Activated CD8-positive, alpha-beta T cell treated with anti-CD3 and anti-CD28 coated beads for 36 hours (primary cell): Measurements from ENCODE around the gene PVALEF. TPM values are rescaled to one million over a fixed set of nuclear protein-coding genes. Genes with fewer than 3 reads are reported as not detected.

ENCODE experiments used
- ATAC-seq: fragments of 200-7000 bp; cut with Tn5 transposase; one replicate; pipeline ENCODE4 v1.10.0; 2021; ENCODE audit warnings: mild to moderate bottlenecking, moderate library complexity
- CTCF ChIA-PET: fragments of 350-600 bp; sonication (Branson Sonifier 250); formaldehyde crosslinking; loops from one replicate; lab custom pipeline; 2021; ENCODE audit warnings: antibody characterized with exemption; lab: Charles Lee
- POLR2A ChIA-PET: fragments of 350-600 bp; sonication (Branson Sonifier 250); formaldehyde crosslinking; loops from one replicate; lab custom pipeline; 2021; ENCODE audit warnings: antibody characterized with exemption; lab: Charles Lee
- DNase-seq: peaks from one replicate; pipeline ENCODE4 v3.0.0-alpha.2; 2020
- H3K27ac Mint-ChIP-seq: one replicate; pipeline ENCODE4 v1.8.0; 2021; ENCODE audit warnings: mild to moderate bottlenecking, mixed read lengths
- H3K27me3 Mint-ChIP-seq: one replicate; pipeline ENCODE4 v1.8.0; 2021; ENCODE audit warnings: mixed read lengths
- H3K36me3 Mint-ChIP-seq: one replicate; pipeline ENCODE4 v1.8.0; 2021; ENCODE audit warnings: low read depth, mixed read lengths
- H3K4me1 Mint-ChIP-seq: one replicate; pipeline ENCODE4 v1.8.0; 2021; ENCODE audit warnings: low read depth, mixed read lengths
- H3K4me3 Mint-ChIP-seq: one replicate; pipeline ENCODE4 v1.8.0; 2021; ENCODE audit warnings: mild to moderate bottlenecking, moderate library complexity, mixed read lengths
- H3K9me3 Mint-ChIP-seq: one replicate; pipeline ENCODE4 v1.8.0; 2021; ENCODE audit warnings: mixed read lengths
- intact Hi-C: fragments of 100-400 bp; cut with micrococcal nuclease; formaldehyde crosslinking; loops from one replicate; pipeline ENCODE4 v1.10.0; 2022
- total RNA-seq, 2 experiments: library from RNA; stranded (reverse); gene quantifications; one replicate each; pipeline ENCODE4 v1.2.3, GENCODE V29; 2021
- TF ChIP-seq, protein P1 (sequence below): fragments of 200-600 bp; IDR thresholded peaks from one replicate; pipeline ENCODE4 v1.8.0; 2022; ENCODE audit warnings: antibody characterized with exemption, mild to moderate bottlenecking

PVALEF gene
- total RNA-seq, 2 experiments from 2014 or later: not detected

DNA sequence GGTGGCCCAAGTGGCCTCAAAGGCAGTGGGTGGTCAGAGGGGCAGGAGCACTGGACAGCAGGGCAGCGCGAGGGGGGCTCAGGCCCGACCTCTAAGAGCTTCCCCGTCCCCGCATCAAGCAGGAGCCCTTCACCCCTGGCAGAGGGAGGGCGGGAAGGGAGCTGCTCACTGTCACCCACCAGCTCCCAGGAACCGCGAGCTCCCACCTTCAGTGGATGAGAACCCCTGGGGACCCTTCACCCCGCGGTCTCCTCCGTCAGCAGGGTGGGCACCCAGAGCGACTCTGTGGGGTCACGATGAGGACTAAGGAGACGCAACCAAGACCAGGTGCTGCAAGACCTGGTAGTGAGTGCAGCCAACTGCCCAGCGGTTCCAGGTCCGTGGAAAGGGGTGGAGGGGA lies 43.8 kb downstream of the PVALEF start:
- no peak for ATAC-seq
- H3K36me3 Mint-ChIP-seq: no peaks in the 10 kb centered on the region
- no peaks in the 10 kb centered on the region for H3K9me3 Mint-ChIP-seq
- intact Hi-C loops: no loop called here
- H3K4me3 Mint-ChIP-seq: no peak overlapping the region
- no peaks in the 10 kb centered on the region for H3K27me3 Mint-ChIP-seq
- no peak for DNase-seq
- TF ChIP-seq, protein P1, sequence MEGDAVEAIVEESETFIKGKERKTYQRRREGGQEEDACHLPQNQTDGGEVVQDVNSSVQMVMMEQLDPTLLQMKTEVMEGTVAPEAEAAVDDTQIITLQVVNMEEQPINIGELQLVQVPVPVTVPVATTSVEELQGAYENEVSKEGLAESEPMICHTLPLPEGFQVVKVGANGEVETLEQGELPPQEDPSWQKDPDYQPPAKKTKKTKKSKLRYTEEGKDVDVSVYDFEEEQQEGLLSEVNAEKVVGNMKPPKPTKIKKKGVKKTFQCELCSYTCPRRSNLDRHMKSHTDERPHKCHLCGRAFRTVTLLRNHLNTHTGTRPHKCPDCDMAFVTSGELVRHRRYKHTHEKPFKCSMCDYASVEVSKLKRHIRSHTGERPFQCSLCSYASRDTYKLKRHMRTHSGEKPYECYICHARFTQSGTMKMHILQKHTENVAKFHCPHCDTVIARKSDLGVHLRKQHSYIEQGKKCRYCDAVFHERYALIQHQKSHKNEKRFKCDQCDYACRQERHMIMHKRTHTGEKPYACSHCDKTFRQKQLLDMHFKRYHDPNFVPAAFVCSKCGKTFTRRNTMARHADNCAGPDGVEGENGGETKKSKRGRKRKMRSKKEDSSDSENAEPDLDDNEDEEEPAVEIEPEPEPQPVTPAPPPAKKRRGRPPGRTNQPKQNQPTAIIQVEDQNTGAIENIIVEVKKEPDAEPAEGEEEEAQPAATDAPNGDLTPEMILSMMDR: no peak
- peaks cover 2% of the 10 kb centered on the region for H3K4me1 Mint-ChIP-seq
- CTCF ChIA-PET: no interaction called here
- POLR2A ChIA-PET: no interaction called here
- H3K27ac Mint-ChIP-seq: no peak overlapping the region

DNA sequence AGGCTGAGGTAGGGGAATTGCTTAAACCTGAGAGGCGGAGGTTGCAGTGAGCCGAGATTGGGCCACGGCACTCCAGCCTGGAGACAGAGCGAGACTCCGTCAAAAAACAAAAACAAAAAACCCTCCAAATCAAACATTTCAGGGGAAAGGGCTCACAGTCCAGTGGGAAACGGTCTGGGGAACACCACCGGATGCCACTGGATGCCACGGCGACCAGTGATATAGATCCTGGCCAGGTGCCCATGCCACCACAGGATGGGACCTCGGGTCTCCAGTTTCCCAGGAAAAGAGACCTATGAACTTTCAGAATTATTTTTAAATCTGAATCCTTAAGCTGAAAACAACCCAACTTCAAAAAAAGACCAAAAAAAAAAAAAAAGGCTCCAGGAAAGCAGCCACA lies 45.2 kb downstream of the PVALEF start:
- Mint-ChIP-seq H3K4me1 (peaks cover 2% of the 10 kb centered on the region), H3K27ac (no peak overlapping the region), H3K4me3 (no peak overlapping the region), H3K36me3 (no peaks in the 10 kb centered on the region), H3K9me3 (no peaks in the 10 kb centered on the region), H3K27me3 (no peaks in the 10 kb centered on the region)
- no peak for ATAC-seq
- ChIA-PET CTCF (no interaction called here), POLR2A (no interaction called here)
- intact Hi-C loops: no loop called here
- DNase-seq: no peak
- TF ChIP-seq, protein P1: no peak

DNA sequence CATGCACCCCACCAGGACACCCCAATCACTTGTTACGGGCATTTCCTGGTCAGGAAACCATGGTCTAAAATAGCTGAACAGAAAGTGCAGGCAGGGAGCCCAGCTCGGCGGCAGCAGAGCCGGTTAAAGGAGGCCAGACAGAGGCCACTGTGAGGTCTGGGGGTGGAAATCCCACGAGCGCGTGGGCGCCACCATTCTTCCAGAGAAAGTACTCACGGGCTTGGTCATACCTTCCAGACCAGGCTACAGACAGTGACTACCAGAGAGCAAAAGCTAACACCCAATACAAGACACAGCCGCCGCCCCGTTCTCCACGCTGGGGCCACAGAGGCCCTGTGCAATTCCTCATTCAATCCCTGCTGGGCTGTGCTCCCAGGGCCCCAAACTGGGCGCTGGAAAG lies 45.6 kb downstream of the PVALEF start:
- Mint-ChIP-seq H3K27me3 (no peaks in the 10 kb centered on the region), H3K36me3 (no peaks in the 10 kb centered on the region), H3K4me1 (peaks cover 2% of the 10 kb centered on the region), H3K4me3 (no peak overlapping the region), H3K27ac (no peak overlapping the region), H3K9me3 (no peaks in the 10 kb centered on the region)
- intact Hi-C loops: no loop called here
- POLR2A ChIA-PET: no interaction called here
- CTCF ChIA-PET: no interaction called here
- ATAC-seq: no peak
- TF ChIP-seq, protein P1: no peak
- no peak for DNase-seq

DNA sequence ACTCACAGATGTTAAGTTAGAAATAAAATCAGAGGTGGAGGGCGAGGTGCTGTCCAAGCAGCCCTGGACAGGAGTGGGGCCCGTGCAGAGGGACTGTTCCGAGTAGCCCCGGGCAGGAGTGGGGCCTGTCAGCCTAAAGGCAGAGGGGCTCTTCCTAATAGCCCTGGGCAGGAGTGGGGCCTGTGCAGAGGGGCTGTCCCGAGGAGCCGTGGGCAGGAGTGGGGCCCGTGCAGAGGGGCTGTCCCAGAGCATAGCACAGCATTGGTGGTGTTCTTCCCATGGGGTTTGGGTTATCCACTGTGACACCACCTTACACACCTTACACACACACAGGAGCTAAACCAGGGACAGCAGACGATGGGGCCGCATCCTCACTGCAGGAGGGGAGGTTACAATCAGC lies 47.1 kb downstream of the PVALEF start:
- H3K27ac Mint-ChIP-seq: no peak overlapping the region
- ATAC-seq (no peak), DNase-seq (no peak)
- TF ChIP-seq, protein P1: no peak
- intact Hi-C loops: no loop called here
- H3K9me3 Mint-ChIP-seq: no peaks in the 10 kb centered on the region
- no peaks in the 10 kb centered on the region for H3K36me3 Mint-ChIP-seq
- POLR2A ChIA-PET: interaction anchor here (0.8 kb wide), 1 partner anchor 7 kb away, joined by 4 read pairs; no protein-coding TSS in a partner anchor
- no peak overlapping the region for H3K4me3 Mint-ChIP-seq
- peaks cover 2% of the 10 kb centered on the region for H3K4me1 Mint-ChIP-seq
- H3K27me3 Mint-ChIP-seq: no peaks in the 10 kb centered on the region
- CTCF ChIA-PET: no interaction called here

DNA sequence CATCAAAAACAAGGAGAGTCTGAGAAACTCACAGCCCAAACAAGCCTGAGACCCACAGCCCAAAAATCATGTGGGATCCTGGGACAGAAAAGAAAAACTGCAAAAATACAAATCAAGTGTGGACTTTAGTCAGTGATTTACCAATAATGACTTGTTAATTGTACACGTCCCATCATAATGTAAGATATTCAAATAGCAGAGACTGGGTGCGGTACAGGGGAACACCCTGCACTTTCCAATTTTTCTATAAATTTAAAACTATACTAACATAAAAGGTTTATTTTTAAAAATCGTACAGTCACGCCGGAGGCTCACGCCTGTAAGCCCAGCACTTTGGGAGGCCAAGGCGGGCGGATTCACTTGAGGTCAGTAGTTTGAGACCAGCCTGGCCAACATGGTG lies 48.7 kb downstream of the PVALEF start:
- no peak overlapping the region for H3K27ac Mint-ChIP-seq
- intact Hi-C loops: no loop called here
- TF ChIP-seq, protein P1: no peak
- no peaks in the 10 kb centered on the region for H3K9me3 Mint-ChIP-seq
- H3K36me3 Mint-ChIP-seq: no peaks in the 10 kb centered on the region
- H3K27me3 Mint-ChIP-seq: no peaks in the 10 kb centered on the region
- no peak overlapping the region for H3K4me3 Mint-ChIP-seq
- POLR2A ChIA-PET: no interaction called here
- no peak for ATAC-seq
- no peak for DNase-seq
- H3K4me1 Mint-ChIP-seq: peaks cover 2% of the 10 kb centered on the region
- CTCF ChIA-PET: no interaction called here
